ENCODE data around the gene MAPT. TPM values are rescaled to one million over a fixed set of nuclear protein-coding genes. Genes with fewer than 3 reads are reported as not detected.
A peak's percentile ranks its signal among the peaks of the same experiment; 100 is the strongest.

Gene MAPT
- total RNA-seq, 1 donor from 2014 or later: 0.18 TPM

DNA sequence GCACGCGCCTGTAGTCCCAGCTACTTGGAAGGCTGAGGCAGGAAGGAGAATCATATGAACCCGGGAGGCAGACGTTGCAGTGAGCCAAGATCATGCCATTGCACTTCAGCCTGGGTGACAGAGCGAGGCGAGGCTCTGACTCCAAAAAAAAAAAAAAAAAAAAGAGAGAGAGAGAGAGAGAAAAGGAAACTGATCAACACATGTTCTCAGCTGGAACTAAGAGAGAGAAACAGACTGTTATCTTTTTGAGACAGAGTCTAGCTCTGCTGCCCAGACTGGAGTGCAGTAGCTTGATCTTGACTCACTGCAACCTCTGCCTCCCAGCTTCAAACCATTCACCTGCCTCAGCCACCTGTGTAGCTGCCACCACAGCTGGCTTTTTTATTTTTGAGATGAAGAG, 165.1 kb downstream of the MAPT start:
- DNase-seq (no peak), ATAC-seq (ENCODE audit: low read depth) (no peak)
- ChIA-PET POLR2A (interaction anchor here (0.7 kb wide), 1 partner anchor 906 kb away, joined by 4 read pairs; no protein-coding TSS in a partner anchor), CTCF (interaction anchor here (1.2 to 1.7 kb wide), 2 partner anchors 10 to 15 kb away, joined by 3 to 12 read pairs; no protein-coding TSS in a partner anchor)
- TF ChIP-seq, protein P1, sequence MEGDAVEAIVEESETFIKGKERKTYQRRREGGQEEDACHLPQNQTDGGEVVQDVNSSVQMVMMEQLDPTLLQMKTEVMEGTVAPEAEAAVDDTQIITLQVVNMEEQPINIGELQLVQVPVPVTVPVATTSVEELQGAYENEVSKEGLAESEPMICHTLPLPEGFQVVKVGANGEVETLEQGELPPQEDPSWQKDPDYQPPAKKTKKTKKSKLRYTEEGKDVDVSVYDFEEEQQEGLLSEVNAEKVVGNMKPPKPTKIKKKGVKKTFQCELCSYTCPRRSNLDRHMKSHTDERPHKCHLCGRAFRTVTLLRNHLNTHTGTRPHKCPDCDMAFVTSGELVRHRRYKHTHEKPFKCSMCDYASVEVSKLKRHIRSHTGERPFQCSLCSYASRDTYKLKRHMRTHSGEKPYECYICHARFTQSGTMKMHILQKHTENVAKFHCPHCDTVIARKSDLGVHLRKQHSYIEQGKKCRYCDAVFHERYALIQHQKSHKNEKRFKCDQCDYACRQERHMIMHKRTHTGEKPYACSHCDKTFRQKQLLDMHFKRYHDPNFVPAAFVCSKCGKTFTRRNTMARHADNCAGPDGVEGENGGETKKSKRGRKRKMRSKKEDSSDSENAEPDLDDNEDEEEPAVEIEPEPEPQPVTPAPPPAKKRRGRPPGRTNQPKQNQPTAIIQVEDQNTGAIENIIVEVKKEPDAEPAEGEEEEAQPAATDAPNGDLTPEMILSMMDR (IDR thresholded peaks at IDR 0.05): no peak
- Mint-ChIP-seq H3K27ac (no peak overlapping the region), H3K9me3 (no peaks in the 10 kb centered on the region), H3K4me3 (no peak overlapping the region), H3K36me3 (ENCODE audit: low read depth) (peaks cover 57% of the 10 kb centered on the region), H3K4me1 (no peaks in the 10 kb centered on the region), H3K27me3 (no peaks in the 10 kb centered on the region)
- intact Hi-C loops (cut with micrococcal nuclease): no loop called here

DNA sequence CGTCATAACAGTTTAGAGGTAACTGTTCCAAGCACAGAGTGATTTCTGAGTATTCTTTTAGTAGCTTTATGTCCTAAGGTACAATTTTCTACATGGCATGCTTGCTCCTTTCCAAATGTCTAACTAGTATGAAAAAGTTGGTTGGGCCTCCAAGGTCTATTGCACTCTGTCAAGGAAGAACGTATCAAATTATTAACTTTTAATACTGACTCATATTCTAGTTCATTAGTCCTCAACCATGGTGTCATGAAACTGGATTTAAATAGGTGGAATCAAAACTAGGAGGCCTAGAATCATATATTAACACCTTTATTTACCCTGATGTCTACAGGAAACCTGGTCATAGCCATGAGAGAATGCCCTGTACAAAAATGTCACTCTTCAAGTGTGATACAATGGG, 166.1 kb downstream of the MAPT start:
- Mint-ChIP-seq H3K4me1 (no peaks in the 10 kb centered on the region), H3K27ac (no peak overlapping the region), H3K27me3 (no peaks in the 10 kb centered on the region), H3K4me3 (no peak overlapping the region), H3K9me3 (no peaks in the 10 kb centered on the region), H3K36me3 (ENCODE audit: low read depth) (peaks cover 61% of the 10 kb centered on the region)
- ChIA-PET POLR2A (no interaction called here), CTCF (interaction anchor here (0.8 to 1.2 kb wide), 2 partner anchors 11 to 16 kb away, joined by 3 read pairs; no protein-coding TSS in a partner anchor)
- TF ChIP-seq, protein P1 (IDR thresholded peaks at IDR 0.05): no peak
- DNase-seq (no peak), ATAC-seq (ENCODE audit: low read depth) (no peak)
- intact Hi-C loops (cut with micrococcal nuclease): loop anchor here (2.0 to 5.0 kb wide), 2 partner anchors 58 to 132 kb away; partner anchors contain the start of gene KANSL1

DNA sequence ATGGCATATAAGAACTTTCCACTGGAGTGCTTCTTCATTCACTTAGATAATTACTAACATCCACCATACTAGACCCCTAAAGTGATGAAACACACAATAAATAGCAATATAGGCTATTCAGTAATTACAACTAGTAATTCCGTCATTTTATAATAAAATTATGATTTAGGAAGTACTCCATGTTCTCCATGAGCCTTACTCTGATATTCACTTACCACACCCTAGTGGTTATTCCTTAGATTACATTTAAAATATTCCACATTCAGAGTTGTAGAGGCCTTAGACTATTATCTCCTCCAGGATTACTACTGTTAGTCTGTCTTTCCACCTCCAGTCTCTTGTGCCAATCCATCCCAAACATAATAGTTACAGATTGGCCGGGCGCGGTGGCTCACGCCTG, 167.1 kb downstream of the MAPT start:
- TF ChIP-seq, protein P1 (IDR thresholded peaks at IDR 0.05): no peak
- ATAC-seq (ENCODE audit: low read depth) (no peak), DNase-seq (no peak)
- H3K27me3 Mint-ChIP-seq: no peaks in the 10 kb centered on the region
- peaks cover 69% of the 10 kb centered on the region for H3K36me3 Mint-ChIP-seq (ENCODE audit: low read depth)
- no peaks in the 10 kb centered on the region for H3K9me3 Mint-ChIP-seq
- H3K27ac Mint-ChIP-seq: no peak overlapping the region
- intact Hi-C loops (cut with micrococcal nuclease): loop anchor here (2.0 to 5.0 kb wide), 2 partner anchors 59 to 131 kb away; partner anchors contain the start of gene KANSL1
- no peak overlapping the region for H3K4me3 Mint-ChIP-seq
- ChIA-PET POLR2A (no interaction called here), CTCF (interaction anchor here (1.1 to 1.4 kb wide), 2 partner anchors 17 to 152 kb away, joined by 3 to 4 read pairs; no protein-coding TSS in a partner anchor)
- no peaks in the 10 kb centered on the region for H3K4me1 Mint-ChIP-seq

DNA sequence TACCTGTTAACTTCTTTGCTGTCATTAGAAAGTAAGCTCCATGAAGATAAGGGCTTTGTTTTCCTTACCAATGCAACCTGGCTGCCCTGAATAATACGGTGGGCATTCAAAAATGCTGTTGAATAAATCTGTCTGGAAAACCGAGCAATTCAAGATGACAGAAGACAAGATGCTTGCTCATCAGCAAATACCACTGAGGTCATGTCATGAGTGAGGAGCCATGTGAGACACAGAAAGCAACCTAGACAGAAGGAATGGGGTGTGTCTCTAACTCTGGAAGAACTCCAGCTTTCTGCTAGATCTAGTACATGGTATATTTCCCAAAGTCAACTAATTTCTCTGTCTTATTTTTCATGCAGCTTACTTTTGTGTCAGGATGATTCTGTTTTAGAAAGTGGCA, 168.9 kb downstream of the MAPT start:
- Mint-ChIP-seq H3K4me1 (no peaks in the 10 kb centered on the region), H3K36me3 (ENCODE audit: low read depth) (peaks cover 73% of the 10 kb centered on the region), H3K27ac (no peak overlapping the region), H3K4me3 (no peak overlapping the region), H3K27me3 (no peaks in the 10 kb centered on the region), H3K9me3 (no peaks in the 10 kb centered on the region)
- no peak for DNase-seq
- ChIA-PET POLR2A (no interaction called here), CTCF (interaction anchor here (0.9 kb wide), 1 partner anchor 146 kb away, joined by 4 read pairs; no protein-coding TSS in a partner anchor)
- no peak for ATAC-seq (ENCODE audit: low read depth)
- intact Hi-C loops (cut with micrococcal nuclease): loop anchor here (5.0 kb wide), 1 partner anchor 129 kb away; the partner anchor contains the start of gene KANSL1
- TF ChIP-seq, protein P1 (IDR thresholded peaks at IDR 0.05): no peak

DNA sequence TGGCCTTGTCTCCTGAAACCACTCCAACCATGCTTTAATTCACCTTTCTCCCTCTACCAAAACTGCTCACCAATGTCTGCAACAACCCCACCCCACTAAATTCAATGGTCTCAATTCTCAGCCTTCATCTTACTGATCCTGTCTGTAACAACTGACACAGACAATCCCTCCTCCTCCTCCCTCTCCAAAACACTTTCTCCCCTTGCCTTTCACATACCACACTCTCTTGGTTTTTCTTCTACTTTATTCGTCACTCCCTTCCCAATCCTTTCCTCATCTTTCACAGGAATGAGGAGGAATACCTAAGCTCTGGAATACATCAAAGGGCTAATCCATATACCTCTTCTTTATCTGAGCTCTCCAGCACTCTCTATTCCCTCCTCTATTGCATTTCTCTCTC, 170.1 kb downstream of the MAPT start:
- ATAC-seq (ENCODE audit: low read depth) (no peak), DNase-seq (no peak)
- POLR2A ChIA-PET: no interaction called here
- Mint-ChIP-seq H3K27ac (peak overlapping the region; percentile 0), H3K9me3 (no peaks in the 10 kb centered on the region), H3K27me3 (no peaks in the 10 kb centered on the region), H3K4me1 (no peaks in the 10 kb centered on the region), H3K4me3 (no peak overlapping the region), H3K36me3 (ENCODE audit: low read depth) (peaks cover 65% of the 10 kb centered on the region)
- TF ChIP-seq, protein P1 (IDR thresholded peaks at IDR 0.05): no peak
- intact Hi-C loops (cut with micrococcal nuclease): loop anchor here (5.0 kb wide), 1 partner anchor 128 kb away; the partner anchor contains the start of gene KANSL1
- CTCF ChIA-PET: no interaction called here

Data from activated B cell treated with CpG ODN at 0.5 μM for 24 hours (primary cell).